ENCODE measurements around the gene BTK.
"Not testable (repeated sequence)": the region's sequence is repeated elsewhere in the genome, so short reads cannot be mapped to it uniquely, and the experiment has no call there.

BTK gene

DNA sequence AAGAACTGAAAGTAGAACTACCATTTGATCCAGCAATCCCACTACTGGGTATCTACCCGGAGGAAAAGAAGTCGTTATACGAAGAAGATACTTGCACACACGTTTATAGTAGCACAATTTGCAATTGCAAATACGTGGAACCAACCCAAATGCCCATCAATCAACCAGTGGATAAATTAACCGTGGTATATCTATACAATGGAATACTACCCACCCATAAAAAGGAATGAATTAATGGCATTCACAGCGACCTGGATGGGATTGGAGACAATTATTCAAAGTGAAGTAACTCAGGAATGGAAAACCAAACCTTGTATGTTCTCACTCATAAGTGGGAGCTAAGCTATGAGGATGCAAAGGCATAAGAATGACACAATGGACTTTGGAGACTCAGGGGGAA lies 51.7 kb downstream of the BTK start:
- DNase-seq: not testable (repeated sequence)

- not testable (repeated sequence) for DNase-seq
These were observed 59.4 kb downstream of the BTK start for GRCh38 chrX:101326600-101326999.

GRCh38 chrX:101303790-101304189 lies 82.2 kb downstream of the BTK start:
- no peak for DNase-seq
